HFFc6 (cell line): ENCODE results near the gene CBX6. TPM values are rescaled to one million over a fixed set of nuclear protein-coding genes. Genes with fewer than 3 reads are reported as not detected.

Experiments used
- DNase-seq: peaks from one replicate; pipeline ENCODE4 v3.0.0-alpha.2; 2018
- H3K27ac Mint-ChIP-seq: 2 replicates; pipeline ENCODE4 v1.8.0; 2020; ENCODE audit warnings: mild to moderate bottlenecking, mixed read lengths
- H3K27me3 Mint-ChIP-seq: 2 replicates; pipeline ENCODE4 v1.8.0; 2021; ENCODE audit warnings: mild to moderate bottlenecking, moderate library complexity, mixed read lengths; ENCODE audit not compliant: insufficient read depth
- H3K36me3 Mint-ChIP-seq: 2 replicates; pipeline ENCODE4 v1.8.0; 2021; ENCODE audit warnings: low read depth, mixed read lengths
- H3K4me1 Mint-ChIP-seq: 2 replicates; pipeline ENCODE4 v1.8.0; 2020; ENCODE audit warnings: low read depth, mixed read lengths
- H3K4me3 Mint-ChIP-seq: 2 replicates; pipeline ENCODE4 v1.8.0; 2020; ENCODE audit warnings: mild to moderate bottlenecking, moderate library complexity, mixed read lengths
- H3K9me3 Mint-ChIP-seq: 2 replicates; pipeline ENCODE4 v1.8.0; 2020; ENCODE audit warnings: mild to moderate bottlenecking, mixed read lengths
- long read RNA-seq: library from polyadenylated mRNA; unstranded; transcript quantifications from one replicate; pipeline ENCODE4 v2.0.0, GENCODE V29; 2019
- total RNA-seq, 6 experiments: library from RNA; stranded (reverse); fragmentation: NEBNext Ultra II Directional; extraction: Animal tissue kit (Norgen Biotek cat#: 25700); gene quantifications; 2 replicates in 1 of 6; 3 replicates in 5 of 6; pipeline ENCODE4 v1.2.3, GENCODE V29; 2021
- TF ChIP-seq, protein P1 (sequence below): fragments of 200-600 bp; sonication (generic); IDR thresholded peaks from 2 replicates; pipeline ENCODE4 v1.5.0; 2021; ENCODE audit warnings: antibody characterized with exemption, mild to moderate bottlenecking

CBX6 gene
- total RNA-seq: 10 to 100 TPM; 72.0 to 91.5 (median 75.3) TPM
- long read RNA-seq, full-length matches to known transcripts: 1 of 218 reads
- long read RNA-seq, partial matches to known transcripts: 0 of 218 reads
- long read RNA-seq, other reads (novel, unspliced or antisense): 217 of 218 reads

- no peaks in the 10 kb centered on the region; the same call in 1 of the 2 replicates for H3K36me3 Mint-ChIP-seq
- H3K27ac Mint-ChIP-seq: peak within 1 kb of the TSS; percentile 86
- peaks cover 32% of the 10 kb centered on the region for H3K27me3 Mint-ChIP-seq
- peak within 1 kb of the TSS; percentile 93 for H3K4me3 Mint-ChIP-seq
- TF ChIP-seq, protein P1, sequence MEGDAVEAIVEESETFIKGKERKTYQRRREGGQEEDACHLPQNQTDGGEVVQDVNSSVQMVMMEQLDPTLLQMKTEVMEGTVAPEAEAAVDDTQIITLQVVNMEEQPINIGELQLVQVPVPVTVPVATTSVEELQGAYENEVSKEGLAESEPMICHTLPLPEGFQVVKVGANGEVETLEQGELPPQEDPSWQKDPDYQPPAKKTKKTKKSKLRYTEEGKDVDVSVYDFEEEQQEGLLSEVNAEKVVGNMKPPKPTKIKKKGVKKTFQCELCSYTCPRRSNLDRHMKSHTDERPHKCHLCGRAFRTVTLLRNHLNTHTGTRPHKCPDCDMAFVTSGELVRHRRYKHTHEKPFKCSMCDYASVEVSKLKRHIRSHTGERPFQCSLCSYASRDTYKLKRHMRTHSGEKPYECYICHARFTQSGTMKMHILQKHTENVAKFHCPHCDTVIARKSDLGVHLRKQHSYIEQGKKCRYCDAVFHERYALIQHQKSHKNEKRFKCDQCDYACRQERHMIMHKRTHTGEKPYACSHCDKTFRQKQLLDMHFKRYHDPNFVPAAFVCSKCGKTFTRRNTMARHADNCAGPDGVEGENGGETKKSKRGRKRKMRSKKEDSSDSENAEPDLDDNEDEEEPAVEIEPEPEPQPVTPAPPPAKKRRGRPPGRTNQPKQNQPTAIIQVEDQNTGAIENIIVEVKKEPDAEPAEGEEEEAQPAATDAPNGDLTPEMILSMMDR: no peak
- no peaks in the 10 kb centered on the region for H3K9me3 Mint-ChIP-seq
- H3K4me1 Mint-ChIP-seq: peaks cover 35% of the 10 kb centered on the region
- DNase-seq: peak; percentile 82
These were observed at the start of gene CBX6 for GRCh38 chr22:38872172-38872830. Gene CBX6 (minus strand): TSS chr22:38872216. CDS start chr22:38872190, 26 bp downstream.

GRCh38 chr22:38921806-38922205 lies 49.8 kb upstream of the CBX6 start:
- TF ChIP-seq, protein P1: no peak
- H3K4me1 Mint-ChIP-seq: peaks cover 26% of the 10 kb centered on the region
- H3K36me3 Mint-ChIP-seq: no peaks in the 10 kb centered on the region
- H3K27me3 Mint-ChIP-seq: peaks cover 16% of the 10 kb centered on the region
- H3K4me3 Mint-ChIP-seq: no peak overlapping the region
- DNase-seq: no peak
- H3K27ac Mint-ChIP-seq: no peak overlapping the region
- no peaks in the 10 kb centered on the region for H3K9me3 Mint-ChIP-seq

DNA sequence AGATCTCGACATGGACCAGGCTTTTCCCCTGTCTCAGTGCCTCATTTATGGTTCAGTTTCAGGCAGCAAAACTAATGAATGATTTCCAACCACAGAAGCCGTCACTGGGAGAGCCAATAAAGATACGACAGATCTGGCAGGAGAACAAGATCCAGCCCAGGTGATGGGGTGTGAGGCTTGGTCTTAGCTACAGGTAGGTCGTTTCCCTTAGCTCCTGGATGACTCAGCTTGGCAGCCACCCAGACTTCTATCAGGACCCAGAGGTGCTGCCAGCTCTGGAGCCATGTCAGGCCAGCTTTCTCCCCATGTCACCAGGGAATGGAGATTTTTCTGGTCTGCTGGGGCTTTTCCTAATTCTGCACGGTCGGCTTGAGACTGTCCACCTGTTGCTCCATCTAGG lies 49.1 kb upstream of the CBX6 start:
- no peak overlapping the region for H3K27ac Mint-ChIP-seq
- no peak overlapping the region for H3K4me3 Mint-ChIP-seq
- H3K27me3 Mint-ChIP-seq: peaks cover 19% of the 10 kb centered on the region
- no peaks in the 10 kb centered on the region for H3K9me3 Mint-ChIP-seq
- DNase-seq: no peak
- peaks cover 26% of the 10 kb centered on the region for H3K4me1 Mint-ChIP-seq
- TF ChIP-seq, protein P1: no peak
- H3K36me3 Mint-ChIP-seq: no peaks in the 10 kb centered on the region

GRCh38 chr22:38919631-38920190 lies 47.7 kb upstream of the CBX6 start:
- no peaks in the 10 kb centered on the region for H3K36me3 Mint-ChIP-seq
- H3K27ac Mint-ChIP-seq: no peak overlapping the region
- H3K27me3 Mint-ChIP-seq: peaks cover 19% of the 10 kb centered on the region
- no peaks in the 10 kb centered on the region for H3K9me3 Mint-ChIP-seq
- no peak overlapping the region for H3K4me3 Mint-ChIP-seq
- TF ChIP-seq, protein P1: no peak
- peaks cover 13% of the 10 kb centered on the region for H3K4me1 Mint-ChIP-seq
- no peak for DNase-seq

DNA sequence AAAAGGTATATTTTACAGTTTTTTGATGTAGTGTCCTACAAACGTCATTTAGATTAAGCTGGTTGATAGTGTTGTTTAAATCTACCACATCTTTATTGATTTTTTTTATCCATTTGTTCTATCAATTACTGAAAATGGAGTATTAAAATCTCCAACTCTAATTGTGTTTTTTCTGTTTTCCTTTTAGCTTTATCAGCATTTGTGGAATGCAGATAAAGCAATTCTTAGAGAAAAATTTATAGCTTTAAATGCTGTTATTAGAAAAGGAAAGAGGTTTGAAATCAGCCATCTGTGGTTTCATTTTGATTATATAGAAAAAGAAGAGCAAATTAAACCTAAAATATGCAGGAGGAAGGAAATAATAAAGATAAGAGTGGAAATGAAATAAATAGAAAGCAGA lies 39.4 kb upstream of the CBX6 start:
- TF ChIP-seq, protein P1: no peak
- no peak overlapping the region for H3K27ac Mint-ChIP-seq
- H3K9me3 Mint-ChIP-seq: no peaks in the 10 kb centered on the region
- H3K27me3 Mint-ChIP-seq: peaks cover 29% of the 10 kb centered on the region
- no peak overlapping the region for H3K4me3 Mint-ChIP-seq
- no peaks in the 10 kb centered on the region for H3K4me1 Mint-ChIP-seq
- H3K36me3 Mint-ChIP-seq: no peaks in the 10 kb centered on the region
- no peak for DNase-seq
